ENCODE results near the gene LASP1NB.
A peak's percentile ranks its signal among the peaks of the same experiment; 100 is the strongest.

The LASP1NB gene

DNA sequence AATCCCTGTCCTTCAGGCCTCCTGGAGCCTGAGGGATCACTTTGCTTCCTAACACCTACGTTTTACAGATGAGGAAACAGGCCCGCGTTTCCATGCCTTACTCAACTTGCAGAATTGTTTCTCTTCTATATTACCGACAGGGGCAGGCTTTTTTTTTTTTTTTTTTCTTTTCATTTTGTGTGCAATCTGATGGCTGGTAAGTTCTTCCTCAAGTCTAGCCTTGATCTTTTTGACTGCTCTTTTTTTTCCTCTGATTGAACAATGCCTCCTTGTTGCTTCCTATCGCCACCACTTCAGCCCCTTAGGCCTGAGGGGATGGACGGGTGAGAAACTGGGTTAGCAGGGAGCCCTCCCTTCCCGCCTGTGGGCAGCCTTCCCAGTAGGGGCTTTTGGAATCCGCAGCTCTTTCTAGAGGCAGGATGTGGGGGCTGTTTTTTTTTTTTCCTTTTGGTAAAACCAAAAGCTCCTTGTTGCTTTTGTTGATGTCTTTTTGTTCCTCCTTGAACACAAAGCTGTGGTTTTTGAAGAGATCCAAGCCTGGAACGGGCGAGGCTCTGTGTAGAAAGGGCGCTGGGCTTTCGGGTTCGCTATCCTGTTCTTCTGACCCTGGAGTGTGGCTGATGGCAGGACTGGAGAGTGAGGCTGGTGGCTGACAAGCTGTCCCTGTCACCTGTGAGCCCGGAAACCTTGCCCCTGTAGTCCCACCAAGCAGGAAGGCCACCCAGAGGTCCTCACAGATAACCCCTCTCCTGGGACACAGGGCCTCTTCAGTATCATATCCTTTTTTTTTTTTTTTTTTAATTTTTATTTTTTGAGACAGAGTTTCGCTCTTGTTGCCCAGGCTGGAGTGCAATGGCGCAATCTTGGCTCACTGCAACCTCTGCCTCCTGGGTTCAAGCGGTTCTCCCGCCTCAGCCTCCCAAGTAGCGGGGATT, 41.6 kb upstream of the LASP1NB start:
- peak in 3 of 4 experiments; percentile 17 to 50 (median 18) for ATAC-seq (replicated peaks in 1 of 4)
- peaks cover 21% of the 10 kb centered on the region for H3K36me3 Mint-ChIP-seq

DNA sequence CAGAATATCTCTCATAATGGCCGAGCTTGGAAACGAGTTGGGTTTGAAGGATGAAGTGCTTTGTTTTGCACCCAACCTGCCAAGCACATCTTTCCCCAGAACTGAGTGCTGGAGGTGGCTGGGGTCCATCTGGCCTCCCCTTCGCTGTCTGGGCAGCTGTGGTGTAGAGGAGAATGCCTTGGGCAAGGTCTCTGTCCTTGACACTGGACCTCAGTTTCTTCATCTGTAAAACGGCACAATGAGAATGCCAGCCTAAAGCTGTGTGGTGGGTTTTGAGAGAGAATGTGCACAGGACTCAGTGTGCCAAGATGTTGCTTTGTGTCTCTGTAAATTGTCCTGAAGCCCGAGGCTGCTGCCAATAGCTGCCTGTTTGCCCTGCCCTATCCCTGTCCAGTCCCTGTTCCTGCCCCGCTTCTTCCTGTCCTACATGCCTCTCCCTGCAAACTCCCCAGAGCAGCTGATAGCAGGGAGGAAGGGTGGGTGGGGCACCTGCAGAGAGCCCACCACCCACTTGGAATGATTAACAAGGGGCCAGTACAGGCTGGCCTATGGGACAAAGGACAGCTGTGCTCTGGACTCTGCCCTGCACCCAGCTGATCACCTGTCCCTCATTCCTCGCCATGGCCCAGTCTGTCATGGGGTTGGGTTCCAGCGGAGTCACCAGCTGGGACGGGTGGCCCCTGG, 40.2 kb upstream of the LASP1NB start:
- H3K27me3 ChIP-seq (replicated peaks in 1 of 2; ENCODE audit: control insufficient read depth in 2 of 2, extremely low read depth in 1 of 2, insufficient read depth in 2 of 2, low read length in 1 of 2) = no peaks in the 10 kb centered on the region
- H3K9me3 ChIP-seq = no peaks in the 10 kb centered on the region
- POLR2A ChIA-PET = interaction anchor here in 1 of 2 donors (0.6 kb wide), 1 partner anchor 13 kb away, joined by 4 read pairs; no protein-coding TSS in a partner anchor
- no peak for DNase-seq
- no peak for ATAC-seq (replicated peaks in 1 of 4)
- H3K9me3 Mint-ChIP-seq = no peaks in the 10 kb centered on the region
- peak overlapping the region; percentile 75 to 93 for H3K27ac Mint-ChIP-seq
- CTCF ChIA-PET = interaction anchor here in 1 of 2 donors (0.9 kb wide), 1 partner anchor 268 kb away, joined by 4 read pairs; no protein-coding TSS in a partner anchor
- H3K4me1 ChIP-seq (ENCODE audit: control insufficient read depth in 1 of 2, extremely low read depth in 1 of 2, insufficient read depth in 2 of 2, low read length in 2 of 2) = peaks cover 68 to 99% of the 10 kb centered on the region in 2 experiments
- WGBS (ENCODE audit: insufficient coverage) = 91% methylated on average over 2 of the region's 9 CpGs
- no peaks in the 10 kb centered on the region for H3K27me3 Mint-ChIP-seq
- peaks cover 88 to 94% (median 91%) of the 10 kb centered on the region in 3 donors for H3K4me1 Mint-ChIP-seq
- peak overlapping the region; percentile 3 for H3K27ac ChIP-seq (ENCODE audit: low read length)
- peak overlapping the region in 2 of 3 donors; percentile 29 to 99 for H3K4me3 Mint-ChIP-seq
- peaks cover 25% of the 10 kb centered on the region for H3K36me3 Mint-ChIP-seq
- peak overlapping the region in 1 of 2 donors; percentile 7 for H3K4me3 ChIP-seq (ENCODE audit: control insufficient read depth in 1 of 2, extremely low read depth in 1 of 2, low read length in 1 of 2)
- peaks cover 15 to 72% of the 10 kb centered on the region in 2 donors for H3K36me3 ChIP-seq (ENCODE audit: control insufficient read depth in 2 of 2, extremely low read depth in 1 of 2, insufficient read depth in 1 of 2, low read length in 1 of 2)

More for the DNA sequence above, 41.6 kb upstream of the LASP1NB start:
- H3K9me3 Mint-ChIP-seq = no peaks in the 10 kb centered on the region
- Histone ChIP-seq H3K4me3 (ENCODE audit: control insufficient read depth in 1 of 2, extremely low read depth in 1 of 2, low read length in 1 of 2) (peak overlapping the region in 1 of 2 donors; percentile 52), H3K4me1 (ENCODE audit: control insufficient read depth in 1 of 2, extremely low read depth in 1 of 2, insufficient read depth in 2 of 2, low read length in 2 of 2) (peaks cover 69 to 99% of the 10 kb centered on the region in 2 experiments), H3K27me3 (replicated peaks in 1 of 2; ENCODE audit: control insufficient read depth in 2 of 2, extremely low read depth in 1 of 2, insufficient read depth in 2 of 2, low read length in 1 of 2) (no peaks in the 10 kb centered on the region), H3K9me3 (no peaks in the 10 kb centered on the region), H3K27ac (ENCODE audit: low read length) (peak overlapping the region; percentile 54), H3K36me3 (ENCODE audit: control insufficient read depth in 2 of 2, extremely low read depth in 1 of 2, insufficient read depth in 1 of 2, low read length in 1 of 2) (peaks cover 15 to 81% of the 10 kb centered on the region in 2 donors)
- H3K27me3 Mint-ChIP-seq = no peaks in the 10 kb centered on the region
- H3K4me3 Mint-ChIP-seq = peak overlapping the region; percentile 62 to 99 (median 64)
- CTCF ChIA-PET = interaction anchor here in 1 of 2 donors (0.6 kb wide), 2 partner anchors 43 to 964 kb away, joined by 3 read pairs; no protein-coding TSS in a partner anchor
- peak overlapping the region; percentile 93 to 96 for H3K27ac Mint-ChIP-seq
- POLR2A ChIA-PET = interaction anchor here (0.5 to 0.7 kb wide), 5 partner anchors 14 to 1741 kb away, joined by 3 to 4 read pairs (median 3); no protein-coding TSS in a partner anchor
- no peak for DNase-seq
- WGBS (ENCODE audit: insufficient coverage) = 13% methylated on average over 2 of the region's 19 CpGs
- H3K4me1 Mint-ChIP-seq = peaks cover 88 to 91% (median 90%) of the 10 kb centered on the region in 3 donors

DNA sequence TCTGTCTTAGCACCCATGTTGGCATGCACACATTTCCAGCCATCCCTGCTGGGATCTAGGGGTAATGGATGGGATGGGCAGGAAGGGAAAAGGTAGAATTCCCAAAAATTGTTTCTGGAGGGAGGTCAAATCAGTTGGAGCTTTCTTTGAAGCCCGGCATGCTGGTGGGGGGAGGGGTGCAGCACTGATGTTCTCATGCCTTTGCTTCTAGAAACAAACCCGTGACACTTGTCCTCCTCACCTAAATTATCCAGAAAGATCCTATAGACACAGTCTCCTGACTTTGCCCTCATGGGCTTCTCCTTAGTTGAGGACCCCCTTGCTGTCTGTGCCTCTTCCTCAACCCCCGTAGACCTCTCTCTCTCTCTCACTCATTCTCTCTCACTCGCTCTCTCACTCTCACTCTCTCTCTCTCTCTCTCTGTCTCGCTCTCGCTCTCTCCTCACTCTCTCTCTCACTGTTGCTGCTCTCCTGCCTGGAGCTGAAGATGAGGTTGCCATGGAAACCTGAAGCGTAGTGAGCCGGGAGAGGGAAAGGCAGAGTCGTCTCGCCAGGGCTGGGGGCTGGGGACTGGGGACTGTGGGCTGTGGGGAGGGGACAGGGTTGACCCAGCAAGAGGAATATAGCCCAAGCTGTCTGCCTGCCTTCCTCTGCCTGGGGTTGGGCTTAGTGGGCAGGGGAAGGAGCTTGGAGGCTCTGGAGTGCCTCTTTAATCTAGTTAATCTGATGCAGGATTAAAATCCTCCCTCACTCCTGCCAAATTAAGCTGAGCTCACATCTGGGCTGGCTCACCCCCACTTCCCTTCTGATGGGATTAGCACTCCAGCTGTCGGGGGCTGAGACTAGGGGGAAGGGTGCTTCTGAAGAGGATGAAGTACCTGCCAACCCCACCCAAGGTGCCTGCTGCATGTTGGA, 39.4 kb upstream of the LASP1NB start:
- H3K4me3 ChIP-seq (ENCODE audit: control insufficient read depth in 1 of 2, extremely low read depth in 1 of 2, low read length in 1 of 2) = peak overlapping the region in 1 of 2 donors; percentile 44
- Mint-ChIP-seq H3K27ac (peak overlapping the region; percentile 75 to 93), H3K9me3 (no peaks in the 10 kb centered on the region), H3K36me3 (peaks cover 28% of the 10 kb centered on the region), H3K4me1 (peaks cover 88 to 94% (median 91%) of the 10 kb centered on the region in 3 donors), H3K27me3 (no peaks in the 10 kb centered on the region), H3K4me3 (peak overlapping the region; percentile 15 to 99 (median 29))
- DNase-seq (no peak), ATAC-seq (replicated peaks in 1 of 4) (no peak)
- WGBS (ENCODE audit: insufficient coverage) = 36% methylated on average over 5 of the region's 11 CpGs
- peak overlapping the region; percentile 3 for H3K27ac ChIP-seq (ENCODE audit: low read length)
- no peaks in the 10 kb centered on the region for H3K9me3 ChIP-seq
- H3K27me3 ChIP-seq (replicated peaks in 1 of 2; ENCODE audit: control insufficient read depth in 2 of 2, extremely low read depth in 1 of 2, insufficient read depth in 2 of 2, low read length in 1 of 2) = no peaks in the 10 kb centered on the region
- H3K4me1 ChIP-seq (ENCODE audit: control insufficient read depth in 1 of 2, extremely low read depth in 1 of 2, insufficient read depth in 2 of 2, low read length in 2 of 2) = peaks cover 70 to 99% of the 10 kb centered on the region in 2 experiments
- POLR2A ChIA-PET = interaction anchor here in 1 of 2 donors (0.6 kb wide), 1 partner anchor 13 kb away, joined by 4 read pairs; no protein-coding TSS in a partner anchor
- H3K36me3 ChIP-seq (ENCODE audit: control insufficient read depth in 2 of 2, extremely low read depth in 1 of 2, insufficient read depth in 1 of 2, low read length in 1 of 2) = peaks cover 15 to 67% of the 10 kb centered on the region in 2 donors
- CTCF ChIA-PET = interaction anchor here in 1 of 2 donors (0.9 kb wide), 1 partner anchor 267 kb away, joined by 4 read pairs; no protein-coding TSS in a partner anchor

DNA sequence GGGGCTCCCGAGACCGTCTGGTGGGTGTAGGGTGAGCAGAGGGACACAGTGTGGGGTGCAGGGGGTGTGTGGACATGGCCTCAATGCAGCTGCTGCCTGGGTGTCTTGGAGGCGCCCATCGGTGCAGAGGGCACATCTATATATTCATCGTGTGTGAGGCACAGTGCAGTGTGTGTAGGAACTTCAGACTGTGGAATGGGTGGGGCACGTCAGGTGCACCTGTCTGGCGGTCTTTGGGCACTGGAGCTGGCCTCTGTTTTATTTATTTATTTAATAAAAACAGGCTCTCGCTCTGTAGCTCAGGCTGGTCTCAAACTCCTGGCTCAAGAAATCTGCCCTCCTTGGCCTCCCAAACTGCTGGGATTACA, 38.8 kb upstream of the LASP1NB start:
- CTCF ChIA-PET = no interaction called here
- Mint-ChIP-seq H3K4me3 (peak overlapping the region in 2 of 3 donors; percentile 28 to 99), H3K36me3 (peaks cover 26% of the 10 kb centered on the region), H3K4me1 (peaks cover 88 to 94% (median 91%) of the 10 kb centered on the region in 3 donors), H3K27ac (peak overlapping the region; percentile 75 to 93), H3K9me3 (no peaks in the 10 kb centered on the region), H3K27me3 (no peaks in the 10 kb centered on the region)
- Histone ChIP-seq H3K27ac (ENCODE audit: low read length) (no peak overlapping the region), H3K4me1 (ENCODE audit: control insufficient read depth in 1 of 2, extremely low read depth in 1 of 2, insufficient read depth in 2 of 2, low read length in 2 of 2) (peaks cover 73 to 99% of the 10 kb centered on the region in 2 experiments), H3K9me3 (no peaks in the 10 kb centered on the region), H3K4me3 (ENCODE audit: control insufficient read depth in 1 of 2, extremely low read depth in 1 of 2, low read length in 1 of 2) (peak overlapping the region in 1 of 2 donors; percentile 44), H3K27me3 (replicated peaks in 1 of 2; ENCODE audit: control insufficient read depth in 2 of 2, extremely low read depth in 1 of 2, insufficient read depth in 2 of 2, low read length in 1 of 2) (no peaks in the 10 kb centered on the region), H3K36me3 (ENCODE audit: control insufficient read depth in 2 of 2, extremely low read depth in 1 of 2, insufficient read depth in 1 of 2, low read length in 1 of 2) (peaks cover 15 to 66% of the 10 kb centered on the region in 2 donors)
- POLR2A ChIA-PET = no interaction called here
- DNase-seq (no peak), ATAC-seq (replicated peaks in 1 of 4) (no peak)
- whole genome bisulfite sequencing (ENCODE audit: insufficient coverage) = 100% methylated on average over 2 of the region's 8 CpGs

DNA sequence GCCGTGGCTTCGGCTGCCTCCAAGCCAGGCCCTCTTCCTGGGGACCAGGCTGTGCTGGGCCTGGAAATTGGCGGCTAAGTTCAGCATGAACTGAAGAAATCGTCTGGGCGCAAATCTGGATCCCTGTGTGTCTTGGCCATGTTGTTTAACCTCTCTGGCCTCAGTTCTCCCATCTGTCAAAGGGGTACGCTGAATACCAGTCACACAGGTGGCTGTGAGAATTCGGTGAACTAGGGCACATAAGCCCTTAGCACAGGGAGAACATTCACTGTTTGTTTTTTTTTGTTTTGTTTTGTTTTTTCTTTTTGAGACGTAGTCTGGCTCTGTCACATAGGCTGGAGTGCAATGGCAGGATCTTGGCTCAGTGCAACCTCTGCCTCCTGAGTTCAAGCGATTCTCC, 36.6 kb upstream of the LASP1NB start:
- Mint-ChIP-seq H3K4me1 (peaks cover 86 to 94% (median 91%) of the 10 kb centered on the region in 3 donors), H3K36me3 (peaks cover 25% of the 10 kb centered on the region), H3K27me3 (no peaks in the 10 kb centered on the region), H3K27ac (peak overlapping the region; percentile 74 to 93), H3K4me3 (peak overlapping the region in 1 of 3 donors; percentile 37), H3K9me3 (no peaks in the 10 kb centered on the region)
- POLR2A ChIA-PET = interaction anchor here in 1 of 2 donors (0.7 kb wide), 1 partner anchor 157 kb away, joined by 4 read pairs; no protein-coding TSS in a partner anchor
- H3K27ac ChIP-seq (ENCODE audit: low read length) = peak overlapping the region; percentile 24
- peaks cover 17 to 64% of the 10 kb centered on the region in 2 donors for H3K36me3 ChIP-seq (ENCODE audit: control insufficient read depth in 2 of 2, extremely low read depth in 1 of 2, insufficient read depth in 1 of 2, low read length in 1 of 2)
- no peak for ATAC-seq (replicated peaks in 1 of 4)
- no peak overlapping the region for H3K4me3 ChIP-seq (ENCODE audit: control insufficient read depth in 1 of 2, extremely low read depth in 1 of 2, low read length in 1 of 2)
- peaks cover 76 to 99% of the 10 kb centered on the region in 2 experiments for H3K4me1 ChIP-seq (ENCODE audit: control insufficient read depth in 1 of 2, extremely low read depth in 1 of 2, insufficient read depth in 2 of 2, low read length in 2 of 2)
- no peaks in the 10 kb centered on the region for H3K27me3 ChIP-seq (replicated peaks in 1 of 2; ENCODE audit: control insufficient read depth in 2 of 2, extremely low read depth in 1 of 2, insufficient read depth in 2 of 2, low read length in 1 of 2)
- WGBS (ENCODE audit: insufficient coverage) = 95% methylated on average over 7 of the region's 9 CpGs
- no peak for DNase-seq
- CTCF ChIA-PET = no interaction called here
- no peaks in the 10 kb centered on the region for H3K9me3 ChIP-seq

Data from T-cell (primary cell).